Heart left ventricle (tissue), 16 donors: ENCODE results near the gene GPT2. TPM values are rescaled to one million over a fixed set of nuclear protein-coding genes. Genes with fewer than 3 reads are reported as not detected.

Experiments used
- ATAC-seq, 4 donors: fragments of 200-7000 bp; cut with Tn5 transposase; one replicate each; pipeline ENCODE4 v1.9.1; 2020 to 2022; ENCODE audit warnings: moderate library complexity in 4 of 4, mild to moderate bottlenecking in 3 of 4, moderate number of reproducible peaks in 1 of 4
- DNase-seq, 5 donors: peaks; one replicate each; pipeline ENCODE4 v3.0.0-alpha.2; 2020
- H3K27ac ChIP-seq, 12 donors: fragments of 200-600 bp; sonication (generic) in 4 of 12; one replicate each; pipeline versions ENCODE4 v1.5.0 to v1.8.0; 2016 to 2022; ENCODE audit warnings: mild to moderate bottlenecking in 2 of 12
- H3K27me3 ChIP-seq, 9 donors: fragments of 200-600 bp; sonication (generic) in 2 of 9; one replicate each; pipeline versions ENCODE4 v1.5.1 to v1.8.0; 2016 to 2022; ENCODE audit warnings: mild to moderate bottlenecking in 3 of 9
- H3K36me3 ChIP-seq, 9 donors: fragments of 200-600 bp; sonication (generic) in 2 of 9; one replicate each; pipeline versions ENCODE4 v1.5.0 to v1.8.0; 2018 to 2022; ENCODE audit warnings: mild to moderate bottlenecking in 2 of 9
- H3K4me1 ChIP-seq, 12 donors: fragments of 200-600 bp; sonication (generic) in 4 of 12; one replicate each; pipeline versions ENCODE4 v1.5.0 to v1.8.0; 2016 to 2022; ENCODE audit warnings: mild to moderate bottlenecking in 3 of 12
- H3K4me3 ChIP-seq, 12 donors: fragments of 200-600 bp; sonication (generic) in 4 of 12; one replicate each; pipeline versions ENCODE4 v1.5.0 to v1.8.0; 2017 to 2022; ENCODE audit warnings: mild to moderate bottlenecking in 9 of 12, moderate library complexity in 4 of 12
- H3K9me3 ChIP-seq, 12 donors: fragments of 200-600 bp; sonication (generic) in 4 of 12; one replicate each; pipeline versions ENCODE4 v1.5.0 to v1.8.0; 2016 to 2022; ENCODE audit warnings: mild to moderate bottlenecking in 1 of 12
- CTCF ChIP-seq, 12 donors: fragments of 200-600 bp; sonication (generic) in 4 of 12; IDR thresholded peaks; one replicate each; pipeline versions ENCODE4 v1.5.0 to v1.8.0; 2018 to 2022; ENCODE audit warnings: antibody characterized with exemption in 12 of 12, mild to moderate bottlenecking in 5 of 12
- POLR2A ChIP-seq, 2 donors: fragments of 450-650 bp; IDR thresholded peaks; one replicate each; pipeline ENCODE4 v1.6.1; 2017; ENCODE audit warnings: antibody characterized with exemption in 2 of 2, mild to moderate bottlenecking in 2 of 2, moderate library complexity in 2 of 2
- WGBS, 4 donors: extraction: QIAGEN DNeasy Blood & Tissue Kit in 2 of 4; methylation state at CpG; one replicate each; pipeline versions ENCODE4 v1.1.5 to v1.1.7; 2013 to 2018; 5-methylcytosine and 5-hydroxymethylcytosine counted together
- intact Hi-C, 10 donors: fragments of 100-400 bp; cut with DNase I; formaldehyde crosslinking; loops; one replicate each; pipeline versions ENCODE4 v1.11.1 to v1.14.2; 2022
- polyA plus RNA-seq, 2 donors: library from polyadenylated mRNA; stranded (reverse); fragments of 200-250 nt; gene quantifications; one replicate each; pipeline ENCODE4 v1.2.3, GENCODE V29; 2013
- total RNA-seq, 9 donors: library from RNA; depleted of rRNA in 2 of 9; stranded (reverse); fragments of >200 nt in 2 of 9; fragmentation: NEBNext Ultra II Directional in 3 of 9; extraction: Animal tissue kit (Norgen Biotek cat#: 25700) in 3 of 9; gene quantifications; one replicate each; pipeline versions ENCODE4 v1.1.0 to v1.2.4, GENCODE V29; 2016 to 2023
- donor health status: ischemic (EF 13 %, LVEDD 7.1; RV severe dilation, severe dysfunction).
- donor health status: healthy with polysubstance abuse.
- donor health status: DM: no; HTN: yes; CAD: no.
- donor health status: DM: no; HTN: no; CAD: no.
- donor health status: ischemic (EF 25% LVEDD 6.9; RV normal size, moderate dysfunction).
- donor health status: ischemic (EF 25% LVEDD 5.7; RV mildly dilated, moderate dysfunction).
- donor health status: healthy.
- donor health status: DM: yes; HTN: yes; CAD: no.
- donor health status: ischemic (EF 35%, LVEDD 5.7; RV mildly dilated, moderate dysfunction).
- donor health status: nonischemic (EF 11% LVEDD 7.7; RV severe dilation, severe dysfunction).
- donor health status: DM: yes; HTN: yes; CAD: no.
- donor health status: PGD.
- donor health status: ischemic (EF 29% LVEDD 5.4; RV normal size, mild dysfunction).
- donor health status: nonischemic (EF 23%, LVEDD 6.1; RV moderate dilation, normal function).

GPT2 gene
- total and polyA plus RNA-seq, 11 donors = 8.5 to 30.6 (median 15.0) TPM

GRCh38 chr16:46973996-46974324 is 89.8 kb downstream of the GPT2 start:
- TF ChIP-seq CTCF (IDR thresholded peaks at IDR 0.05) (no peak), POLR2A (IDR thresholded peaks at IDR 0.05) (no peak)
- Histone ChIP-seq H3K4me3 (peak overlapping the region; percentile 72 to 98 (median 84)), H3K27ac (peak overlapping the region; percentile 90 to 99 (median 96)), H3K9me3 (no peaks in the 10 kb centered on the region), H3K4me1 (peaks cover 0 to 49% (median 37%) of the 10 kb centered on the region in 12 donors), H3K36me3 (peaks cover 0 to 30% (median 27%) of the 10 kb centered on the region in 9 donors), H3K27me3 (no peaks in the 10 kb centered on the region)
- WGBS, 4 donors = 2 to 5% (median 3%) methylated on average over 14 of the region's 14 CpGs
- no peak for ATAC-seq
- DNase-seq = no peak
- intact Hi-C loops = loop anchor here in 4 of 10 donors (2.0 to 10.0 kb wide), 4 partner anchors 63 to 488 kb away; partner anchors contain the start of genes ITFG1 (in 1 of the 4), NETO2 (in 1 of the 4) and PHKB (in 1 of the 4)

- H3K4me1 ChIP-seq = peaks cover 0 to 47% (median 33%) of the 10 kb centered on the region in 12 donors
- peak overlapping the region; percentile 90 to 99 (median 96) for H3K27ac ChIP-seq
- H3K27me3 ChIP-seq = no peaks in the 10 kb centered on the region
- no peaks in the 10 kb centered on the region for H3K9me3 ChIP-seq
- TF ChIP-seq CTCF (IDR thresholded peaks at IDR 0.05) = no peak
- TF ChIP-seq POLR2A (IDR thresholded peaks at IDR 0.05) = no peak
- intact Hi-C loops = loop anchor here in 3 of 10 donors (5.0 to 10.0 kb wide), 3 partner anchors 63 to 488 kb away; partner anchors contain the start of genes ITFG1 (in 1 of the 3), NETO2 (in 1 of the 3) and PHKB (in 1 of the 3)
- peaks cover 0 to 26% (median 23%) of the 10 kb centered on the region in 9 donors for H3K36me3 ChIP-seq
- WGBS, 4 donors = 68 to 72% (median 69%) methylated on average over 6 of the region's 6 CpGs
- H3K4me3 ChIP-seq = peak overlapping the region in 11 of 12 donors; percentile 72 to 98 (median 82)
- no peak for DNase-seq
- no peak for ATAC-seq
Measured at GRCh38 chr16:46974352-46974751, 90.2 kb downstream of the GPT2 start.

GRCh38 chr16:46975165-46975564 is 91.0 kb downstream of the GPT2 start:
- TF ChIP-seq CTCF (IDR thresholded peaks at IDR 0.05) (no peak), POLR2A (IDR thresholded peaks at IDR 0.05) (no peak)
- peaks cover 0 to 18% (median 15%) of the 10 kb centered on the region in 9 donors for H3K36me3 ChIP-seq
- ATAC-seq (no peak), DNase-seq (no peak)
- H3K27me3 ChIP-seq = no peaks in the 10 kb centered on the region
- peaks cover 0 to 39% (median 25%) of the 10 kb centered on the region in 12 donors for H3K4me1 ChIP-seq
- H3K4me3 ChIP-seq = no peak overlapping the region
- 95 to 97% (median 96%) methylated on average over 11 of the region's 11 CpGs for WGBS, 4 donors
- intact Hi-C loops = loop anchor here in 1 of 10 donors (10.0 kb wide), 1 partner anchor 170 kb away; the partner anchor contains the start of gene NETO2
- no peaks in the 10 kb centered on the region for H3K9me3 ChIP-seq
- peak overlapping the region in 1 of 12 donors; percentile 98 for H3K27ac ChIP-seq

- intact Hi-C loops = loop anchor here in 1 of 10 donors (10.0 kb wide), 1 partner anchor 169 kb away; the partner anchor contains the start of gene NETO2
- no peak for DNase-seq
- Histone ChIP-seq H3K27me3 (no peaks in the 10 kb centered on the region), H3K9me3 (no peaks in the 10 kb centered on the region), H3K36me3 (peaks cover 0 to 9% (median 7%) of the 10 kb centered on the region in 9 donors), H3K27ac (no peak overlapping the region), H3K4me1 (peaks cover 0 to 32% (median 21%) of the 10 kb centered on the region in 12 donors), H3K4me3 (no peak overlapping the region)
- 75 to 85% (median 82%) methylated on average over 4 of the region's 4 CpGs for WGBS, 4 donors
- no peak for ATAC-seq
- TF ChIP-seq POLR2A (IDR thresholded peaks at IDR 0.05) (no peak), CTCF (IDR thresholded peaks at IDR 0.05) (no peak)
Measured at GRCh38 chr16:46975908-46976470, 91.8 kb downstream of the GPT2 start.
